Measurements from ENCODE around the gene TBRG4.
A peak's percentile ranks its signal among the peaks of the same experiment; 100 is the strongest.

TBRG4 gene

GRCh38 chr7:45158471-45158870 is 47.0 kb upstream of the TBRG4 start:
- Histone ChIP-seq H2AFZ (ENCODE audit: low read depth, low read length) (no peak overlapping the region), H3K23ac (ENCODE audit: low read length in 2 of 2) (no peak overlapping the region), H3K79me1 (replicated peaks; ENCODE audit: low read length, poor library complexity, severe bottlenecking) (no peaks in the 10 kb centered on the region), H4K8ac (ENCODE audit: low read length) (no peak overlapping the region), H2BK5ac (ENCODE audit: low read depth, low read length, poor library complexity, severe bottlenecking) (no peak overlapping the region), H3K9ac (ENCODE audit: low read length) (no peak overlapping the region), H2BK15ac (ENCODE audit: low read depth, poor library complexity, severe bottlenecking) (no peak overlapping the region), H2BK12ac (ENCODE audit: low read length in 2 of 2) (no peak overlapping the region), H4K91ac (ENCODE audit: low read length) (no peak overlapping the region), H2AK5ac (ENCODE audit: low read length, severe bottlenecking) (no peak overlapping the region), H3K27me3 (ENCODE audit: control insufficient read depth in 1 of 2, insufficient read depth in 1 of 2, low read length in 2 of 2) (peaks cover 53 to 58% of the 10 kb centered on the region in 2 experiments), H3K14ac (ENCODE audit: low read length in 2 of 2) (no peak overlapping the region), H3K27ac (ENCODE audit: low read length, poor library complexity, severe bottlenecking) (no peak overlapping the region), H3K18ac (ENCODE audit: low read depth in 1 of 2, low read length in 2 of 2) (no peak overlapping the region), H3K4me3 (ENCODE audit: insufficient read depth in 1 of 2, low read depth in 1 of 2, low read length in 2 of 2) (no peak overlapping the region), H3K4me1 (ENCODE audit: control insufficient read depth, insufficient read depth, low read depth, low read length) (peaks cover 8% of the 10 kb centered on the region), H2BK120ac (ENCODE audit: low read depth, low read length) (no peak overlapping the region), H3K4ac (ENCODE audit: low read depth in 1 of 2, low read length in 2 of 2) (no peak overlapping the region), H3K9me3 (ENCODE audit: control insufficient read depth, low read length) (no peaks in the 10 kb centered on the region), H3K36me3 (ENCODE audit: control insufficient read depth in 1 of 2, insufficient read depth in 2 of 2, low read depth in 1 of 2, low read length in 2 of 2) (no peaks in the 10 kb centered on the region), H3K4me2 (ENCODE audit: low read length, poor library complexity, severe bottlenecking) (no peak overlapping the region)
- 100% methylated on average over 1 of the region's 1 CpG for WGBS
- DNase-seq = no peak

DNA sequence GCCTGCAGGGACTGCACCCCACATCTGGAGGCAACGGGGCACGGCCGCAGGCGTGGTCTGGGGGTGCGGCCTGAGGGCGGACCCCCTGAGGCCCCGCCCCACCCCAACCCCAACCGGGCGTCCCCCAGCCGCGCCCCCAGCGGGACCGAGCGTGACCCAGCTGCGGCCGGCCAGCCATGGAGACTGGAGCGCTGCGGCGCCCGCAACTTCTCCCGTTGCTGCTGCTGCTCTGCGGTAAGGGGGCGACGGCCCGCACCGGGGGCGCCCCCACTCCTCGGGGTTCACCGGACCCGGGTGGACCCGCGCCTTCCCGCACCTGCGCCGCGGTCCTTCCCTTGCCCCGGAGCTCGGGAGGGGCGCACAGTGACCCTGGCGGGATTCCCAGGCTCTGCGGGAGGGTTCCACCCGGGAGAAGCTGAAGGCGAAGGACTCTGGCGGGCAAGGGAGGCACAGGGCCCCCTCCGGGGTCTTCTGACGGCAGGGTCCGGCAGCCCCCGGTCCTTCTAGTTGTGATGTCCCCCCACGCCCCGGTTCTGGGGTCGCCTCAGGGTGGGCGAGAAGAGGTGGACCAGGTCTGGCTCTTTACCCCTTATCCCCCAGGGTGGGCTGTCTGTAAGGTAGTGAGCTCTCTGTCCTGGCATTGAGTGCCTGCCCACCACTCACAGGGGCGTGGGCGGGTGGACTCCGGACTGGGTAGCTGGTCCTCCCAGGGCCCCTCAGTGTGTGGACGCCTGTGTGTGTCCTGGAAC is 46.3 kb upstream of the TBRG4 start, which contains the start of gene RAMP3:
Gene RAMP3 (plus strand): TSS at position 139 of the 749 bp plus-strand sequence. CDS start 38 bp downstream, at position 177.
- no peak within 1 kb of the TSS for H2BK120ac ChIP-seq (ENCODE audit: low read depth, low read length)
- WGBS = 15% methylated on average over 46 of the region's 56 CpGs
- peak within 1 kb of the TSS; percentile 29 for H3K4me2 ChIP-seq (ENCODE audit: low read length, poor library complexity, severe bottlenecking)
- H2BK15ac ChIP-seq (ENCODE audit: low read depth, poor library complexity, severe bottlenecking) = peak within 1 kb of the TSS; percentile 33
- H3K9me3 ChIP-seq (ENCODE audit: control insufficient read depth, low read length) = no peaks in the 10 kb centered on the region
- H3K36me3 ChIP-seq (ENCODE audit: control insufficient read depth in 1 of 2, insufficient read depth in 2 of 2, low read depth in 1 of 2, low read length in 2 of 2) = no peaks in the 10 kb centered on the region
- no peak within 1 kb of the TSS for H2AK5ac ChIP-seq (ENCODE audit: low read length, severe bottlenecking)
- no peak within 1 kb of the TSS for H4K91ac ChIP-seq (ENCODE audit: low read length)
- H3K4me3 ChIP-seq (ENCODE audit: insufficient read depth in 1 of 2, low read depth in 1 of 2, low read length in 2 of 2) = no peak within 1 kb of the TSS
- H3K27ac ChIP-seq (ENCODE audit: low read length, poor library complexity, severe bottlenecking) = no peak within 1 kb of the TSS
- H3K79me1 ChIP-seq (replicated peaks; ENCODE audit: low read length, poor library complexity, severe bottlenecking) = no peaks in the 10 kb centered on the region
- H3K18ac ChIP-seq (ENCODE audit: low read depth in 1 of 2, low read length in 2 of 2) = no peak within 1 kb of the TSS
- no peak within 1 kb of the TSS for H4K8ac ChIP-seq (ENCODE audit: low read length)
- H2BK5ac ChIP-seq (ENCODE audit: low read depth, low read length, poor library complexity, severe bottlenecking) = no peak within 1 kb of the TSS
- H3K27me3 ChIP-seq (ENCODE audit: control insufficient read depth in 1 of 2, insufficient read depth in 1 of 2, low read length in 2 of 2) = peaks cover 53 to 61% of the 10 kb centered on the region in 2 experiments
- no peak within 1 kb of the TSS for H3K23ac ChIP-seq (ENCODE audit: low read length in 2 of 2)
- DNase-seq = no peak
- no peak within 1 kb of the TSS for H2AFZ ChIP-seq (ENCODE audit: low read depth, low read length)
- H3K4me1 ChIP-seq (ENCODE audit: control insufficient read depth, insufficient read depth, low read depth, low read length) = peaks cover 9% of the 10 kb centered on the region
- no peak within 1 kb of the TSS for H2BK12ac ChIP-seq (ENCODE audit: low read length in 2 of 2)
- no peak within 1 kb of the TSS for H3K9ac ChIP-seq (ENCODE audit: low read length)
- H3K14ac ChIP-seq (ENCODE audit: low read length in 2 of 2) = no peak within 1 kb of the TSS
- no peak within 1 kb of the TSS for H3K4ac ChIP-seq (ENCODE audit: low read depth in 1 of 2, low read length in 2 of 2)

DNA sequence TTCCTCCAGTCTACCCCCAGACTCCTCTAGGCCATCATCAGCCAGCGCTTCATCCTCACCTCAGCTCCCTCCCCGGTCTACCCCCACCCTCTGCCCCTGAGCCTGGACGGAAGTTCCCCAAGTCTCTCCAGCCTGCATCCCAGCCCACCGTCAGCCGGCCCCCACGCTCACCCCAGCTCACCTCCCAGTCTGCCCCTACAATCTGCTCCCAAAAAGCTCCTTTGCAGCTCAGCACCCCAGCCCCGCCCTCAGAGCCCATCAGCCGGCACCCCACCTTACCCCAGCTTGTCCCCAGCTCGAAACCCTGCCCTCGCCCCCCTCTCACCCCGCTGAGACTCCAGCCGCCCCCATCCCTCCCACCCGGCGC is 45.8 kb upstream of the TBRG4 start:
- Histone ChIP-seq H4K91ac (ENCODE audit: low read length) (no peak overlapping the region), H2AK5ac (ENCODE audit: low read length, severe bottlenecking) (no peak overlapping the region), H2BK120ac (ENCODE audit: low read depth, low read length) (no peak overlapping the region), H3K18ac (ENCODE audit: low read depth in 1 of 2, low read length in 2 of 2) (no peak overlapping the region), H3K27me3 (ENCODE audit: control insufficient read depth in 1 of 2, insufficient read depth in 1 of 2, low read length in 2 of 2) (peaks cover 52 to 62% of the 10 kb centered on the region in 2 experiments), H3K9me3 (ENCODE audit: control insufficient read depth, low read length) (no peaks in the 10 kb centered on the region), H3K27ac (ENCODE audit: low read length, poor library complexity, severe bottlenecking) (no peak overlapping the region), H2BK15ac (ENCODE audit: low read depth, poor library complexity, severe bottlenecking) (peak overlapping the region; percentile 33), H2AFZ (ENCODE audit: low read depth, low read length) (no peak overlapping the region), H3K4me3 (ENCODE audit: insufficient read depth in 1 of 2, low read depth in 1 of 2, low read length in 2 of 2) (no peak overlapping the region), H3K4me2 (ENCODE audit: low read length, poor library complexity, severe bottlenecking) (no peak overlapping the region), H2BK12ac (ENCODE audit: low read length in 2 of 2) (no peak overlapping the region), H3K79me1 (replicated peaks; ENCODE audit: low read length, poor library complexity, severe bottlenecking) (no peaks in the 10 kb centered on the region), H3K23ac (ENCODE audit: low read length in 2 of 2) (no peak overlapping the region), H3K4ac (ENCODE audit: low read depth in 1 of 2, low read length in 2 of 2) (no peak overlapping the region), H3K4me1 (ENCODE audit: control insufficient read depth, insufficient read depth, low read depth, low read length) (peaks cover 9% of the 10 kb centered on the region), H4K8ac (ENCODE audit: low read length) (no peak overlapping the region), H3K36me3 (ENCODE audit: control insufficient read depth in 1 of 2, insufficient read depth in 2 of 2, low read depth in 1 of 2, low read length in 2 of 2) (no peaks in the 10 kb centered on the region), H2BK5ac (ENCODE audit: low read depth, low read length, poor library complexity, severe bottlenecking) (no peak overlapping the region), H3K9ac (ENCODE audit: low read length) (no peak overlapping the region), H3K14ac (ENCODE audit: low read length in 2 of 2) (no peak overlapping the region)
- WGBS = 6% methylated on average over 13 of the region's 14 CpGs
- DNase-seq = no peak

DNA sequence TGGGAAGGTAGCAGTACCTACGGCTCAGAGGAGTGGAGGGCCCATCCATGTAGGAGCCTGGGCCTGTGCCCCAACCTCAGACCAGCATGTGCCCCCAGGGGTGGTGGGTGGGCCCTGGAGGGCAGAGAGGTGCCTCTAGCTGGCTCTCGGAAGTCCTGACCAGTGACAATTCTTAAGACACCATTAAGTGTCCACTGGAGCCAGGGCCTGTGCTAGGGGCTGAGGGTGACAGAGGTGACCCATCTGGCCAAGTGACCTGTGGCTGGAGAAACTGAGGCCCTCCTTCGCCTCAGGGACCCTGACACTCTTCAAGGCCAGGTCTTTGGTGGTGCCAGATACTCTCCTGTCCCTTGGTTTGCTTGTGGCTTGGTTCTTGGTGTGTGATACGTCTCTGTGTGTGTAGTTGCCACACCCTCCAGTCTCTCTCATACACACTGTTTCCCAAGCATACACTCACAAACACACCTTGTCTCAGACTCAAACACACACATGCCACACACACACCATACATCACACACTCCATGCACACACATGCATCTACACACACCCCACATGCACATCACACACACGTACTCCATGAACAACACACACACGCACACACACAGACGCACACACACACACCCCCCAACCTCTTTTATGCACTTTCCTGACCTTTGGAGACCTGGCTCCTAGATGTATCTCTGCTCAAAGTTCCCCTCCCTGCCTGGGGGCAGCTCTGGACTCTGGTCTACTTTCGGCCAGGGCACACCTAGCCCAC is 45.2 kb upstream of the TBRG4 start:
- H3K23ac ChIP-seq (ENCODE audit: low read length in 2 of 2) = no peak overlapping the region
- no peak overlapping the region for H4K8ac ChIP-seq (ENCODE audit: low read length)
- H3K4ac ChIP-seq (ENCODE audit: low read depth in 1 of 2, low read length in 2 of 2) = no peak overlapping the region
- no peak overlapping the region for H3K9ac ChIP-seq (ENCODE audit: low read length)
- peaks cover 9% of the 10 kb centered on the region for H3K4me1 ChIP-seq (ENCODE audit: control insufficient read depth, insufficient read depth, low read depth, low read length)
- no peak overlapping the region for H2AFZ ChIP-seq (ENCODE audit: low read depth, low read length)
- no peak overlapping the region for H2BK5ac ChIP-seq (ENCODE audit: low read depth, low read length, poor library complexity, severe bottlenecking)
- H4K91ac ChIP-seq (ENCODE audit: low read length) = no peak overlapping the region
- H3K18ac ChIP-seq (ENCODE audit: low read depth in 1 of 2, low read length in 2 of 2) = no peak overlapping the region
- no peak overlapping the region for H3K4me2 ChIP-seq (ENCODE audit: low read length, poor library complexity, severe bottlenecking)
- H3K14ac ChIP-seq (ENCODE audit: low read length in 2 of 2) = no peak overlapping the region
- H3K36me3 ChIP-seq (ENCODE audit: control insufficient read depth in 1 of 2, insufficient read depth in 2 of 2, low read depth in 1 of 2, low read length in 2 of 2) = no peaks in the 10 kb centered on the region
- no peak for DNase-seq
- H3K4me3 ChIP-seq (ENCODE audit: insufficient read depth in 1 of 2, low read depth in 1 of 2, low read length in 2 of 2) = no peak overlapping the region
- no peak overlapping the region for H2BK120ac ChIP-seq (ENCODE audit: low read depth, low read length)
- H3K27me3 ChIP-seq (ENCODE audit: control insufficient read depth in 1 of 2, insufficient read depth in 1 of 2, low read length in 2 of 2) = peaks cover 51 to 62% of the 10 kb centered on the region in 2 experiments
- WGBS = 81% methylated on average over 8 of the region's 8 CpGs
- H2BK12ac ChIP-seq (ENCODE audit: low read length in 2 of 2) = no peak overlapping the region
- no peak overlapping the region for H2AK5ac ChIP-seq (ENCODE audit: low read length, severe bottlenecking)
- peak overlapping the region; percentile 33 for H2BK15ac ChIP-seq (ENCODE audit: low read depth, poor library complexity, severe bottlenecking)
- no peak overlapping the region for H3K27ac ChIP-seq (ENCODE audit: low read length, poor library complexity, severe bottlenecking)
- no peaks in the 10 kb centered on the region for H3K79me1 ChIP-seq (replicated peaks; ENCODE audit: low read length, poor library complexity, severe bottlenecking)
- no peaks in the 10 kb centered on the region for H3K9me3 ChIP-seq (ENCODE audit: control insufficient read depth, low read length)
